NCI-H146 treated with DMSO at 0.1 percent for 48 hours (cell line): Measurements from ENCODE around the gene RTCA.
"Not testable (repeated sequence)": the region's sequence is repeated elsewhere in the genome, so short reads cannot be mapped to it uniquely, and the experiment has no call there.

Experiments used
- DNase-seq: peaks from one replicate; lab custom pipeline; 2025; ENCODE audit not compliant: unreplicated experiment; lab: John Stamatoyannopoulos, UW

The RTCA gene

GRCh38 chr1:100306735-100307313 is 40.8 kb downstream of the RTCA start:
- DNase-seq = no peak

GRCh38 chr1:100308777-100309176 is 42.8 kb downstream of the RTCA start:
- DNase-seq = no peak

- DNase-seq = no peak
Observed at GRCh38 chr1:100309863-100310262, 43.8 kb downstream of the RTCA start.

GRCh38 chr1:100313382-100313781 is 47.4 kb downstream of the RTCA start:
- DNase-seq = no peak

GRCh38 chr1:100316622-100317021 is 50.6 kb downstream of the RTCA start:
- no peak for DNase-seq

- DNase-seq = no peak
Observed at GRCh38 chr1:100320311-100321099, 54.5 kb downstream of the RTCA start.

GRCh38 chr1:100321100-100321493 is 55.1 kb downstream of the RTCA start:
- DNase-seq = no peak

GRCh38 chr1:100321506-100321905 is 55.5 kb downstream of the RTCA start:
- DNase-seq = no peak

GRCh38 chr1:100322436-100323211 is 56.6 kb downstream of the RTCA start:
- no peak for DNase-seq

- DNase-seq = no peak
Observed at GRCh38 chr1:100323419-100324106, 57.5 kb downstream of the RTCA start.

- DNase-seq = peak; percentile 19
Observed at GRCh38 chr1:100325415-100326324, 59.7 kb downstream of the RTCA start.

GRCh38 chr1:100326325-100326670 is 60.3 kb downstream of the RTCA start:
- DNase-seq = not testable (repeated sequence)

- DNase-seq = no peak
Observed at GRCh38 chr1:100328133-100328532, 62.1 kb downstream of the RTCA start.

GRCh38 chr1:100331146-100331545 is 65.1 kb downstream of the RTCA start:
- not testable (repeated sequence) for DNase-seq

GRCh38 chr1:100332331-100332730 is 66.3 kb downstream of the RTCA start:
- no peak for DNase-seq

GRCh38 chr1:100335436-100335835 is 69.4 kb downstream of the RTCA start:
- DNase-seq = no peak

GRCh38 chr1:100337878-100338277 is 71.9 kb downstream of the RTCA start:
- DNase-seq = not testable (repeated sequence)

- not testable (repeated sequence) for DNase-seq
Observed at GRCh38 chr1:100339735-100340134, 73.7 kb downstream of the RTCA start.

GRCh38 chr1:100340494-100340893 is 74.5 kb downstream of the RTCA start:
- DNase-seq = no peak

GRCh38 chr1:100342348-100342747 is 76.3 kb downstream of the RTCA start:
- DNase-seq = no peak
